B cell (primary cell): ENCODE measurements around the gene VPS26A.

Experiments
- EZH2 ChIP-seq: IDR thresholded peaks from 2 replicates; pipeline ENCODE4 v1.6.1; 2012; ENCODE audit warnings: borderline replicate concordance, low read depth, mild to moderate bottlenecking, moderate library complexity, low read length; ENCODE audit not compliant: insufficient read depth, poor library complexity, severe bottlenecking
- TF ChIP-seq, protein P1 (sequence below): fragments of 200-600 bp; IDR thresholded peaks from one replicate; pipeline ENCODE4 v1.8.0; 2022; ENCODE audit warnings: antibody characterized with exemption, mild to moderate bottlenecking

DNA sequence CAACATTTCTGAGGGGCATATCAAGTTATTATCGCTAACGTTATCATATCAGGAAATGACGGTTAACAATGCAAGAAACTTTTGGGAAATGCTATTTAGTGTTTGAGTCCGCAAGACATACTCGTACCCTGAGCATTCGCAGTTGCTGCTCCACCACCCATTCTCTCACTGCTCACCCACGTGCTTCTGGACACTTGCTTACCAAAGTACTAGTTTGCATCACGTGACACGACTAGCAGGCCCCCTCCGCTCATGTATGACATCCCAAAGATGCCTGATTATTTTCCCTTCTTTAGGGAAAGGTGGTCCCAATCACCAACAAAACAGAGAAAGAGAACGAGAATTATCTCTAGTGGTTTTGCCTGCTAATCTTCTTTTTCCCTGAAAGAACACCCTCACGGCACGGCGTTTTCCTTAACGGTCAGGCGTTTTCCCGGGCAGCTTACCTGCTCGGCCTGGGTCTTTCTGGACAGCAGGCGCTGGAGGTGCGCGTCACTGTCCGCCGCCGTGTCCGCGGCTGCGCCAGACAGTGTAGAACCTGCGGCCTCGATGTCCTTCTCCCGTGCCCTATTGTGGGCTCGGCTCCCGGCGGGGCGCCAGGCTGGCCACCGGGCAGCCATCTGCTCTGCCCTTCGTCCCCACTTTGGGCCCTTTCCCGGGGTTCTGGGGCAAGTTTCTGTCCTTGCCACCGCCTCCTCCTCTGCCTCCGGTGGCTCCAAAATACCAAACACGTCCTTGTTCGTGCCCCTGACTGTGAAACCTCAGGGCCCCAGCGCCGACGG is 56.0 kb downstream of the VPS26A start, which contains the start of gene SUPV3L1:
- TF ChIP-seq, protein P1, sequence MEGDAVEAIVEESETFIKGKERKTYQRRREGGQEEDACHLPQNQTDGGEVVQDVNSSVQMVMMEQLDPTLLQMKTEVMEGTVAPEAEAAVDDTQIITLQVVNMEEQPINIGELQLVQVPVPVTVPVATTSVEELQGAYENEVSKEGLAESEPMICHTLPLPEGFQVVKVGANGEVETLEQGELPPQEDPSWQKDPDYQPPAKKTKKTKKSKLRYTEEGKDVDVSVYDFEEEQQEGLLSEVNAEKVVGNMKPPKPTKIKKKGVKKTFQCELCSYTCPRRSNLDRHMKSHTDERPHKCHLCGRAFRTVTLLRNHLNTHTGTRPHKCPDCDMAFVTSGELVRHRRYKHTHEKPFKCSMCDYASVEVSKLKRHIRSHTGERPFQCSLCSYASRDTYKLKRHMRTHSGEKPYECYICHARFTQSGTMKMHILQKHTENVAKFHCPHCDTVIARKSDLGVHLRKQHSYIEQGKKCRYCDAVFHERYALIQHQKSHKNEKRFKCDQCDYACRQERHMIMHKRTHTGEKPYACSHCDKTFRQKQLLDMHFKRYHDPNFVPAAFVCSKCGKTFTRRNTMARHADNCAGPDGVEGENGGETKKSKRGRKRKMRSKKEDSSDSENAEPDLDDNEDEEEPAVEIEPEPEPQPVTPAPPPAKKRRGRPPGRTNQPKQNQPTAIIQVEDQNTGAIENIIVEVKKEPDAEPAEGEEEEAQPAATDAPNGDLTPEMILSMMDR, result no peak
- no peak for TF ChIP-seq EZH2
